ENCODE data around the gene ZNF804A.

ZNF804A gene

GRCh38 chr2:184610891-184611290, 12.6 kb downstream of the ZNF804A start:
- Histone ChIP-seq H3K4me3 (ENCODE audit: extremely low read depth, insufficient read depth, low read length, poor library complexity, severe bottlenecking) (no peak overlapping the region), H3K9me3 (ENCODE audit: control insufficient read depth, low read length) (no peaks in the 10 kb centered on the region)

DNA sequence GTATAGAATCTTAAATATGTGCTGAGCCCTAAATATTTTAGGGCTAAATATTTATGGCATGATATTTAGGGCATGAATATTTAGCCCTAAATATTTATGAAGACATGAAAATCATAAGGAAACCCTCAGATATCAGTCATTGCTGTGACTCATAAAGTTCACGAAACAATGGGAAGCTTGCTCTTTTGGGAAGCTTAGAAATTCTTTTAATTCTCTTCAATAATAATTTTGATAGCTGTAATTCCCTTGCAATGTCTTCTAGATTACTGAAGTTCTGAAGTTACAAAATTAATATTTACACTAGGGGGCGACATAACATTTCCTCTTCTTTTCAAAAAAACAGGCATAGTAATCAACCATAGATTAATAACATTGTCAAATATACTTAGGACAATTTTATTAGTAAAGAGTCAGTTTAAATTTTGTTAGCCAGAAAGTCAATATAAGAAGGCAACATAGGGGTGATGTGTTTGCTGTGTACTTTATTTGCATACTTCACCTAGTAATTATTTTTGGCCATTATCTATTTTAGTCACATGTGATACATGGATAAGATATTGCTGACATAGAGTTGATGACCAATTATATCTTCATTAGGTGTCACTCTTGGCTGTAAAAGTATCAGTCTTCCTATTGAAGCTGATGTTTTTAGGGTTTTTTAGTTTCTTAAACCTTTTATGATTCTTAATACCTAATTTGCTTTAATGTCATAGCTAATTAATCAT, 13.2 kb downstream of the ZNF804A start:
- H3K27ac ChIP-seq (ENCODE audit: low read depth, low read length, severe bottlenecking), result no peak overlapping the region
- H3K36me3 ChIP-seq (ENCODE audit: control insufficient read depth, insufficient read depth, low read length), result no peaks in the 10 kb centered on the region
- no peaks in the 10 kb centered on the region for H3K9me3 ChIP-seq (ENCODE audit: control insufficient read depth, low read length)
- H3K4me1 ChIP-seq (ENCODE audit: control insufficient read depth, insufficient read depth, low read length, poor library complexity, severe bottlenecking), result no peaks in the 10 kb centered on the region
- no CpG with 5 or more reads among the region's 2 CpGs for WGBS, 2 experiments (ENCODE audit: insufficient coverage in 2 of 2)
- no peak overlapping the region for H3K4me3 ChIP-seq (ENCODE audit: extremely low read depth, insufficient read depth, low read length, poor library complexity, severe bottlenecking)

More at GRCh38 chr2:184610891-184611290, 12.6 kb downstream of the ZNF804A start:
- Histone ChIP-seq H3K36me3 (ENCODE audit: control insufficient read depth, insufficient read depth, low read length) (no peaks in the 10 kb centered on the region), H3K27ac (ENCODE audit: low read depth, low read length, severe bottlenecking) (no peak overlapping the region), H3K4me1 (ENCODE audit: control insufficient read depth, insufficient read depth, low read length, poor library complexity, severe bottlenecking) (no peaks in the 10 kb centered on the region)

GRCh38 chr2:184620367-184620766, 22.0 kb downstream of the ZNF804A start:
- Histone ChIP-seq H3K27ac (ENCODE audit: low read depth, low read length, severe bottlenecking) (no peak overlapping the region), H3K36me3 (ENCODE audit: control insufficient read depth, insufficient read depth, low read length) (no peaks in the 10 kb centered on the region), H3K4me3 (ENCODE audit: extremely low read depth, insufficient read depth, low read length, poor library complexity, severe bottlenecking) (no peak overlapping the region), H3K9me3 (ENCODE audit: control insufficient read depth, low read length) (no peaks in the 10 kb centered on the region), H3K4me1 (ENCODE audit: control insufficient read depth, insufficient read depth, low read length, poor library complexity, severe bottlenecking) (no peaks in the 10 kb centered on the region)
- no CpG with 5 or more reads among the region's 1 CpG for WGBS, 2 experiments (ENCODE audit: insufficient coverage in 2 of 2)

DNA sequence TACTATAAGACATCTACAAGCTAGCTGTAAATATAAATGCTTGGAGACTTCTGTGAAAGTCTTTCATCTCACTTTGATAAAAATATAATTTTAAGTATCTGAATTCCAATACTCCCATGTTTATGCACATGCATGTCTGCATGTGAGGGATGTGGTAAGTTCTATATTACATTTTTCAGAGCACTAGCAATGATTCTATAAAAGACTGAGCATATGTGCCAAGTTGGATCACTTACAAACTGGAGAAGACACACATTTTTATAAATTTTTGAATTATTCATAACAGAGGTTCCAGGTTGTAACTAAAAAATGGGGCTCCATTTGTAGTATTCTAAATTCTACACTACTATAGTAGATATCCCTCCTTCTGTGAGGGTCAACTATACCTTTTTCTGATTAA, 26.0 kb downstream of the ZNF804A start:
- H3K27ac ChIP-seq (ENCODE audit: low read depth, low read length, severe bottlenecking), result no peak overlapping the region
- H3K4me1 ChIP-seq (ENCODE audit: control insufficient read depth, insufficient read depth, low read length, poor library complexity, severe bottlenecking), result no peaks in the 10 kb centered on the region
- no peaks in the 10 kb centered on the region for H3K9me3 ChIP-seq (ENCODE audit: control insufficient read depth, low read length)
- no peak overlapping the region for H3K4me3 ChIP-seq (ENCODE audit: extremely low read depth, insufficient read depth, low read length, poor library complexity, severe bottlenecking)
- no peaks in the 10 kb centered on the region for H3K36me3 ChIP-seq (ENCODE audit: control insufficient read depth, insufficient read depth, low read length)

GRCh38 chr2:184628051-184628450, 29.7 kb downstream of the ZNF804A start:
- Histone ChIP-seq H3K4me3 (ENCODE audit: extremely low read depth, insufficient read depth, low read length, poor library complexity, severe bottlenecking) (no peak overlapping the region), H3K36me3 (ENCODE audit: control insufficient read depth, insufficient read depth, low read length) (no peaks in the 10 kb centered on the region), H3K9me3 (ENCODE audit: control insufficient read depth, low read length) (no peaks in the 10 kb centered on the region), H3K27ac (ENCODE audit: low read depth, low read length, severe bottlenecking) (no peak overlapping the region), H3K4me1 (ENCODE audit: control insufficient read depth, insufficient read depth, low read length, poor library complexity, severe bottlenecking) (no peaks in the 10 kb centered on the region)
- 86 to 98% methylated on average over 2 to 6 of the region's 7 CpGs for WGBS, 2 experiments (ENCODE audit: insufficient coverage in 2 of 2)

- Histone ChIP-seq H3K27ac (ENCODE audit: low read depth, low read length, severe bottlenecking) (no peak overlapping the region), H3K4me3 (ENCODE audit: extremely low read depth, insufficient read depth, low read length, poor library complexity, severe bottlenecking) (no peak overlapping the region), H3K4me1 (ENCODE audit: control insufficient read depth, insufficient read depth, low read length, poor library complexity, severe bottlenecking) (no peaks in the 10 kb centered on the region), H3K9me3 (ENCODE audit: control insufficient read depth, low read length) (no peaks in the 10 kb centered on the region), H3K36me3 (ENCODE audit: control insufficient read depth, insufficient read depth, low read length) (no peaks in the 10 kb centered on the region)
Measured at GRCh38 chr2:184633726-184634125, 35.4 kb downstream of the ZNF804A start.

DNA sequence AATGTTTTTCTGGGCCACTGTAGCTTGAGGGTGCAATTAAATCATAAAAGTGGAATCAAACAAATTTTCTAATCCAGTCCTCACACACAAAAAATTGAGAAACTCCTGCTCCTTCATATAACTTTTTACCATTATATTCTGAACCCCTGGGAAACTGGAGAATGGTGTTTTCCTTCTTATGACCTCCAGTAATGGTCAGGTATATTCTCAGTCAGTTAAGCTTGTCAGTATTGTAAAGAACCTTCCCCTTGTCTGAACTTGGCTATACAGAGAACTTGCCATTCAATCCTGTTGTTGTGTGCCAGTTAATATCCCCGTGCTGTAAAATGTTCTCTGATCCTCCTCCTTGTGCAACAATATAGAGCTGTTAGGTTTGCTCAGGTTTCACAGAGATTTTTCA, 39.5 kb downstream of the ZNF804A start:
- Histone ChIP-seq H3K36me3 (ENCODE audit: control insufficient read depth, insufficient read depth, low read length) (no peaks in the 10 kb centered on the region), H3K27ac (ENCODE audit: low read depth, low read length, severe bottlenecking) (no peak overlapping the region), H3K4me1 (ENCODE audit: control insufficient read depth, insufficient read depth, low read length, poor library complexity, severe bottlenecking) (no peaks in the 10 kb centered on the region), H3K9me3 (ENCODE audit: control insufficient read depth, low read length) (no peaks in the 10 kb centered on the region), H3K4me3 (ENCODE audit: extremely low read depth, insufficient read depth, low read length, poor library complexity, severe bottlenecking) (no peak overlapping the region)
- WGBS, 2 experiments (ENCODE audit: insufficient coverage in 2 of 2), result 71% methylated on average over 1 of the region's 1 CpG; no CpG with 5 or more reads in 1 of the 2 experiments

DNA sequence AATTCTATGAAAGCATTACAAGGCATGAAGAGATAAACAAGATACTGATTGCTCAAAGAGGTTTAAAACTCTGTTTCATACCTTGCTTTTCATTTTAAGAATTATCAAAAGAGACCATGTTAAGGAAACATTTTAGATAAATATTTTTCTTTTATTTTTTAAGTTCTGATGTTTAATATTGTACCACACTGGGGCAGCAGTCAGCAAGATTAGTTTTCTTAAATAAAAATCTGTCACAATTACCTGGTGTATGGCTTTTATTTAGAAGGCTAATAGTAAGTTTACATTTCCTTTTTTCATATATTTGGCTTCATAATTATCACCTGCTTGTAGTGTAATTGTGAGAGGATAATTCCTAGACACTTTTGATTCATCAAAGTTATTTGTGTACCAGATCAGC, 46.4 kb downstream of the ZNF804A start:
- Histone ChIP-seq H3K4me1 (ENCODE audit: control insufficient read depth, insufficient read depth, low read length, poor library complexity, severe bottlenecking) (no peaks in the 10 kb centered on the region), H3K9me3 (ENCODE audit: control insufficient read depth, low read length) (no peaks in the 10 kb centered on the region), H3K36me3 (ENCODE audit: control insufficient read depth, insufficient read depth, low read length) (no peaks in the 10 kb centered on the region), H3K27ac (ENCODE audit: low read depth, low read length, severe bottlenecking) (no peak overlapping the region), H3K4me3 (ENCODE audit: extremely low read depth, insufficient read depth, low read length, poor library complexity, severe bottlenecking) (no peak overlapping the region)

DNA sequence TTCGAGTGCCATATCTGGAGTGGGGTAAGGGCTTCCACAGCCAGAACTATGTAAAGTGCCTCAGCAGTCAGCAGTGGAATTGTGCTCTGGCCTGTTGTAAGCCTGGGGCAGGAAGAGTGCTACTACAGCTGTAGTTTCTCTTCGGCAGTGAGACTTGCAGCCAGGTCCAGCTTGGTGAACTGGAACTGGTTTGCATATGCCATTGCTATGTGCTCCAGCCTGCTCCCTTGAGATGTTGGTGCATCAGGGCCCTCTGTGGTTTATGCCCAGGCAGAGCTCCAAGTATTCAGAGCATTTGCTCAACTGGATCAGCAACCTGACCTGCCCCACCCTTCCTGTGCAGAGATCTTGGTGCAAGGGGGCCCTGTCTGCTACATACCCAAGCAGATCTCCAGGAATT, 47.8 kb downstream of the ZNF804A start:
- 93 to 100% methylated on average over 2 of the region's 2 CpGs for WGBS, 2 experiments (ENCODE audit: insufficient coverage in 2 of 2)
- Histone ChIP-seq H3K27ac (ENCODE audit: low read depth, low read length, severe bottlenecking) (no peak overlapping the region), H3K4me1 (ENCODE audit: control insufficient read depth, insufficient read depth, low read length, poor library complexity, severe bottlenecking) (no peaks in the 10 kb centered on the region), H3K36me3 (ENCODE audit: control insufficient read depth, insufficient read depth, low read length) (no peaks in the 10 kb centered on the region), H3K4me3 (ENCODE audit: extremely low read depth, insufficient read depth, low read length, poor library complexity, severe bottlenecking) (no peak overlapping the region), H3K9me3 (ENCODE audit: control insufficient read depth, low read length) (no peaks in the 10 kb centered on the region)

DNA sequence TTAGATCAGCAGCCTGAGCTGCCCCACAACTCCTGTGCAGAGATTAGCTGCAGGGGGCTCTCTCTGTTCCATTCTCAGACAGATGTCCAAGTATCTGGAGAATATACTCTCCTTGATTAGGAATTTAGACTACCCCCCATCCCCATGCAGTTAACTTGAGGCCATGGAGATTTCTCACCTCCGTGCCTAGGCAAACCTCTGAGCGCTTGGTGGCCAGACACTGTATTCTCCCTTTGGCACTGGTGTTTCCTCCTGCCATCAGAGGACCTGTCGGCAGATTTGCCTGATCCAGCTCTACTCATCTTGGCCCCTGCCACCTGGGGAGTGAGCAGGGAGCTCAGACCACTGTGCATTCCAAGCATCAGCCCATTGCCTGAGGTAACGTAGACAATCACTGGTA, 48.3 kb downstream of the ZNF804A start:
- Histone ChIP-seq H3K9me3 (ENCODE audit: control insufficient read depth, low read length) (no peaks in the 10 kb centered on the region), H3K27ac (ENCODE audit: low read depth, low read length, severe bottlenecking) (no peak overlapping the region), H3K36me3 (ENCODE audit: control insufficient read depth, insufficient read depth, low read length) (no peaks in the 10 kb centered on the region), H3K4me3 (ENCODE audit: extremely low read depth, insufficient read depth, low read length, poor library complexity, severe bottlenecking) (no peak overlapping the region), H3K4me1 (ENCODE audit: control insufficient read depth, insufficient read depth, low read length, poor library complexity, severe bottlenecking) (no peaks in the 10 kb centered on the region)
- 74 to 97% methylated on average over 3 to 4 of the region's 4 CpGs for WGBS, 2 experiments (ENCODE audit: insufficient coverage in 2 of 2)

GRCh38 chr2:184654945-184655344, 56.6 kb downstream of the ZNF804A start:
- WGBS, 2 experiments (ENCODE audit: insufficient coverage in 2 of 2), result 80% methylated on average over 1 of the region's 2 CpGs; no CpG with 5 or more reads in 1 of the 2 experiments
- Histone ChIP-seq H3K4me3 (ENCODE audit: extremely low read depth, insufficient read depth, low read length, poor library complexity, severe bottlenecking) (no peak overlapping the region), H3K27ac (ENCODE audit: low read depth, low read length, severe bottlenecking) (no peak overlapping the region), H3K36me3 (ENCODE audit: control insufficient read depth, insufficient read depth, low read length) (no peaks in the 10 kb centered on the region), H3K4me1 (ENCODE audit: control insufficient read depth, insufficient read depth, low read length, poor library complexity, severe bottlenecking) (no peaks in the 10 kb centered on the region), H3K9me3 (ENCODE audit: control insufficient read depth, low read length) (no peaks in the 10 kb centered on the region)

All from mesodermal cell (in vitro differentiated cells).